ENCODE results near the gene PTPN5.
"Not testable (repeated sequence)": the region's sequence is repeated elsewhere in the genome, so short reads cannot be mapped to it uniquely, and the experiment has no call there.

The PTPN5 gene

DNA sequence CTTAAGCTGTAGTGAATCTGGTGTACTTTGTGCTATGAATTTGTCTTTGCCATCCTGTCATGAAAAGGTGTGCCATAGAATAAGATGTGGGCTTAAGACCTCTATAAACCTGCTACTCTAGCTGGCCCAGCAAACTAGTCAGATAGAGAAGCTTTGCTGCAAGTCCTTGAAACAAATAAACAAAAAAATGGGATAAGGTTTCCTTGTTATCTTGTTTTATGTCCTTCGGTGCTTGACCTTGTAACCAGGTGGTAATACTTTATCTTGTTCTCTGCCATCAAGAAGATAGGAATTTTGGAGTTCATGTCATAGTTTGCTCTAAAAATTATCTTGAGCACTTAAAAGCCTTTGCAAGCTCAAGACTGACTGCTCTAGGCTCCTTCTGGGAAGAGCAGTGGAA is 107.3 kb downstream of the PTPN5 start:
- no peak for DNase-seq (ENCODE audit: low read depth)
- TF ChIP-seq, protein P1, sequence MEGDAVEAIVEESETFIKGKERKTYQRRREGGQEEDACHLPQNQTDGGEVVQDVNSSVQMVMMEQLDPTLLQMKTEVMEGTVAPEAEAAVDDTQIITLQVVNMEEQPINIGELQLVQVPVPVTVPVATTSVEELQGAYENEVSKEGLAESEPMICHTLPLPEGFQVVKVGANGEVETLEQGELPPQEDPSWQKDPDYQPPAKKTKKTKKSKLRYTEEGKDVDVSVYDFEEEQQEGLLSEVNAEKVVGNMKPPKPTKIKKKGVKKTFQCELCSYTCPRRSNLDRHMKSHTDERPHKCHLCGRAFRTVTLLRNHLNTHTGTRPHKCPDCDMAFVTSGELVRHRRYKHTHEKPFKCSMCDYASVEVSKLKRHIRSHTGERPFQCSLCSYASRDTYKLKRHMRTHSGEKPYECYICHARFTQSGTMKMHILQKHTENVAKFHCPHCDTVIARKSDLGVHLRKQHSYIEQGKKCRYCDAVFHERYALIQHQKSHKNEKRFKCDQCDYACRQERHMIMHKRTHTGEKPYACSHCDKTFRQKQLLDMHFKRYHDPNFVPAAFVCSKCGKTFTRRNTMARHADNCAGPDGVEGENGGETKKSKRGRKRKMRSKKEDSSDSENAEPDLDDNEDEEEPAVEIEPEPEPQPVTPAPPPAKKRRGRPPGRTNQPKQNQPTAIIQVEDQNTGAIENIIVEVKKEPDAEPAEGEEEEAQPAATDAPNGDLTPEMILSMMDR (IDR thresholded peaks at IDR 0.05; ENCODE audit: control insufficient read depth, insufficient read depth, low read depth, low read length, missing control alignments) = no peak
- H3K4me3 ChIP-seq (ENCODE audit: control insufficient read depth, low read depth, low read length) = no peak overlapping the region

DNA sequence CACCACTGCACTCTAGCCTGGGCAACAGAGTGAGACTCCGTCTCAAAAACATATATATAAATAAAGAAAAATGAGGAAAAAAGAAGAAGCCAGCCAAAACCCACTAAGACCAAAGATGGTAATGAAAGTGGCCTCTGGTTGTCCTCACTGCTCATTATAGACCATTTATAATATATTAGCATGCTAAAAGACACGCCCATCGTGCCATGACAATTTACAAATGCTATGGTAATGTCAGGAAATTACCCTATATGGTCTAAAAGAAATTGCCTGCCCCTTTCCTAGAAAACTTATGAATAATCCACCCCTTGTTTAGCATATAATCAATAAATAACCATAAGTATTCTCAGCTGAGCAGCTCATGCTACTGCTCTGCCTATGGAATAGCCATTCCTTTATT is 109.1 kb downstream of the PTPN5 start:
- TF ChIP-seq, protein P1 (IDR thresholded peaks at IDR 0.05; ENCODE audit: control insufficient read depth, insufficient read depth, low read depth, low read length, missing control alignments) = no peak
- no peak overlapping the region for H3K4me3 ChIP-seq (ENCODE audit: control insufficient read depth, low read depth, low read length)
- no peak for DNase-seq (ENCODE audit: low read depth)

DNA sequence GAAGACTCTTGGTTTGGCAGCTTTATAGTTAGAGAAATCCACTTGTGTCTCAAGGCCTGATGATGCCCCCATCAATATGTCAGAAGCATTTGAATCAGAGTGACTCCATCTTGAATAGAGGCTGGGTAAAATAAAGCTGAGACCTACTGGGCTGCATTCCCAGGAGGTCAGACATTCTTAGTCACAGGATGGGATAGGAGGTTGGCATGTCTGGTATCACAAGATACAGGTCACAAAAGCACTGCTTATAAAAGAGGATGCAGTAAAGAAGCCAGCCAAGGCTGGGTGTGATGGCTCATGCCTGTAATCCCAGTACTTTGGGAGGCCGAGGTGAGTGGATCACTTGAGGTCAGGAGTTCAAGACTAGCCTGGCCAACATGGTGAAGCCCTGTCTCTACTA is 109.6 kb downstream of the PTPN5 start:
- DNase-seq (ENCODE audit: low read depth); H3K4me3 ChIP-seq (ENCODE audit: control insufficient read depth, low read depth, low read length): not testable (repeated sequence)
